Measurements from ENCODE around the gene P3H2. TPM values are rescaled to one million over a fixed set of nuclear protein-coding genes. Genes with fewer than 3 reads are reported as not detected.
A peak's percentile ranks its signal among the peaks of the same experiment; 100 is the strongest.

P3H2 gene
- total RNA-seq, 1 donor from 2014 or later = 23.5 TPM

DNA sequence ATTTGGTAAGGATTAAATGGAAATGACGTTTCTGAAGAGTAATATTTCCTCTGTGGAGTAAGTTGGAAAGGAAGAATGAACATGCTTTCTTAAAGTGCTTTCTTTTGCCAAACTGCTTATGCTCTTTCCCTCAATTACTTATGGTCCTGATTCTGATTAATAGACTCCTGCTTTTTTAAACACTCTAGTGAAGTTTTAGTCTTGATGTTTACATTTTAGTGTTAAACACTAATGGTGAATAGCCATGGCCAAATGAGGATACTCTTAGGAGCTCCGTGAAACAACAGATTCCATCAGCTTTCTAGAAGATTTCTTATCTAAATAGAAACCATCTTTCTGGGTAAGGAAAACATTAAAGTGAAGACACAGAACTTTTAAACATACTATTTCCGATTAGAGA is 117.6 kb downstream of the P3H2 start:
- no peaks in the 10 kb centered on the region for H3K27me3 Mint-ChIP-seq
- no peak for DNase-seq (ENCODE audit: extremely low spot score, unreplicated experiment)
- no peaks in the 10 kb centered on the region for H3K36me3 Mint-ChIP-seq
- H3K27ac Mint-ChIP-seq = no peak overlapping the region
- peaks cover 21% of the 10 kb centered on the region for H3K4me1 Mint-ChIP-seq (ENCODE audit: unreplicated experiment)
- TF ChIP-seq, protein P1, sequence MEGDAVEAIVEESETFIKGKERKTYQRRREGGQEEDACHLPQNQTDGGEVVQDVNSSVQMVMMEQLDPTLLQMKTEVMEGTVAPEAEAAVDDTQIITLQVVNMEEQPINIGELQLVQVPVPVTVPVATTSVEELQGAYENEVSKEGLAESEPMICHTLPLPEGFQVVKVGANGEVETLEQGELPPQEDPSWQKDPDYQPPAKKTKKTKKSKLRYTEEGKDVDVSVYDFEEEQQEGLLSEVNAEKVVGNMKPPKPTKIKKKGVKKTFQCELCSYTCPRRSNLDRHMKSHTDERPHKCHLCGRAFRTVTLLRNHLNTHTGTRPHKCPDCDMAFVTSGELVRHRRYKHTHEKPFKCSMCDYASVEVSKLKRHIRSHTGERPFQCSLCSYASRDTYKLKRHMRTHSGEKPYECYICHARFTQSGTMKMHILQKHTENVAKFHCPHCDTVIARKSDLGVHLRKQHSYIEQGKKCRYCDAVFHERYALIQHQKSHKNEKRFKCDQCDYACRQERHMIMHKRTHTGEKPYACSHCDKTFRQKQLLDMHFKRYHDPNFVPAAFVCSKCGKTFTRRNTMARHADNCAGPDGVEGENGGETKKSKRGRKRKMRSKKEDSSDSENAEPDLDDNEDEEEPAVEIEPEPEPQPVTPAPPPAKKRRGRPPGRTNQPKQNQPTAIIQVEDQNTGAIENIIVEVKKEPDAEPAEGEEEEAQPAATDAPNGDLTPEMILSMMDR (conservative IDR thresholded peaks at IDR 0.05) = no peak
- H3K4me3 Mint-ChIP-seq = no peak overlapping the region
- H3K9me3 Mint-ChIP-seq = no peaks in the 10 kb centered on the region

DNA sequence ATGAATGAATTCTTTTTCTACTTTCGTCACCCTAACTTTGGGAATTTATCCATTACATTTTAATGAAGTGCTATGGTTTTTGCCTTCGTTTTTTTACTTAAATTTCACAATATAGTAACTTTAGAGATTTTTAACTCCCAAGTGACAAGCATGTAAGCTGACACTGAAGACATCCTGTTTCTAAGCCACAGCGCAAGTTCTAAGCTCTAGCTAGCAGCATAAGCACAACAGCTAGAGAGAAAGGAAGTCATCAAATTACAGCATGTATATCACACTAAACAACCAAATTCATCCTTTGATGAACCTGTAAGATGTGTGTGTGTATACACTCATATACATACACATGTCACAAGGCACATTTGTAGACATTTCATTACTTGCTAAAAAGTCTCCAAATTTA is 119.3 kb downstream of the P3H2 start:
- Mint-ChIP-seq H3K27me3 (no peaks in the 10 kb centered on the region), H3K27ac (no peak overlapping the region), H3K4me1 (ENCODE audit: unreplicated experiment) (peaks cover 21% of the 10 kb centered on the region), H3K4me3 (no peak overlapping the region), H3K9me3 (no peaks in the 10 kb centered on the region), H3K36me3 (no peaks in the 10 kb centered on the region)
- TF ChIP-seq, protein P1 (conservative IDR thresholded peaks at IDR 0.05) = no peak
- DNase-seq (ENCODE audit: extremely low spot score, unreplicated experiment) = no peak

DNA sequence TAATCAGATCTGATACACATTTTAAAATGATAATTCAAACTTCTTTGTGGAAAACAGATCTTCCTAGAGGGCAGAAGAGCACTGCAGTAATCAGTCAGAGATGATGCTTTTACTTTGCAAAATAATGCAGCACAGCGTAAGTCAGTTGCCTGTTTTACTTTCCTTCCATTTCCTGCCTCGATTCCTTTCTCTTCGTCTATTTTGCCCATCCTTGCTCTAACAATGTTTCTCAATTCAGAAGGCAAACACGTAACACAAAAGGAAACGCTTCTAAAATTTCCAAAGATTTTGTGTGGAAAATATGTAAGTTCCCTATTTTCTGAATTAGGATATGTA is 119.9 kb downstream of the P3H2 start:
- Mint-ChIP-seq H3K27ac (no peak overlapping the region), H3K4me1 (ENCODE audit: unreplicated experiment) (peaks cover 21% of the 10 kb centered on the region), H3K4me3 (peak overlapping the region; percentile 13), H3K27me3 (no peaks in the 10 kb centered on the region), H3K9me3 (no peaks in the 10 kb centered on the region), H3K36me3 (no peaks in the 10 kb centered on the region)
- TF ChIP-seq, protein P1 (conservative IDR thresholded peaks at IDR 0.05) = no peak
- no peak for DNase-seq (ENCODE audit: extremely low spot score, unreplicated experiment)

DNA sequence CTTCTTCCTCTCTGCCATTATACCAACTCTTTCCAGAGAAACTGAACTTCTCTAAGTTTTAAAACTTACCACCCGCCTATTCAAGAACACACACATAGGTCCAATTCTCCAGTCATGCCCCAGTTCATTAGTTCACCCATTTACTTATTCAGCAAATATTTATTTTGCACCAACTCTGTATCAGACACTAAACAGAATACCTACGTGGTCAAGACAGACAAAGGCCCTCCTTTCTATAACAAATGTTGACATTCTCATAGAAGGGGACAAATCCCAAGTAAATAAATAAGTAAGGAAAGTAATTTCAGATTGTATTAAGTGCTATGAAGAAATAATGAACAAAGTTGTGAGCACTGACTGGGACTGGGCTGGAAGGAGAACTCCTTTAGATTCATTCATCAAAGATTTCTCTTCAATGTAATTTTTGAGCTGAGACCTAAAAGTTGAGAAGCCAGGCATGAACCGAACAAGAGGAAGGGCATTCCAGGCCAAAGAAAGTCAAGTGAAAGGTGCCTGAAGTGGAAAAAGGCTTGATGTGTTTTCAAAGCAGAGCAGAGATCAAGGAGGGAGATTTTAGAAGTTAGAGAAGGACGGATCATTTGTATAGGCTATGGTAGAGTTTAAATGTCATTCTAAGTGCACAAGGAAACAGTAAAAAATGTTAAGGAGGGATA is 120.4 kb downstream of the P3H2 start:
- Mint-ChIP-seq H3K27me3 (no peaks in the 10 kb centered on the region), H3K9me3 (no peaks in the 10 kb centered on the region), H3K36me3 (no peaks in the 10 kb centered on the region), H3K27ac (no peak overlapping the region), H3K4me3 (peak overlapping the region; percentile 1), H3K4me1 (ENCODE audit: unreplicated experiment) (peaks cover 21% of the 10 kb centered on the region)
- DNase-seq (ENCODE audit: extremely low spot score, unreplicated experiment) = no peak
- TF ChIP-seq, protein P1 (conservative IDR thresholded peaks at IDR 0.05) = no peak

DNA sequence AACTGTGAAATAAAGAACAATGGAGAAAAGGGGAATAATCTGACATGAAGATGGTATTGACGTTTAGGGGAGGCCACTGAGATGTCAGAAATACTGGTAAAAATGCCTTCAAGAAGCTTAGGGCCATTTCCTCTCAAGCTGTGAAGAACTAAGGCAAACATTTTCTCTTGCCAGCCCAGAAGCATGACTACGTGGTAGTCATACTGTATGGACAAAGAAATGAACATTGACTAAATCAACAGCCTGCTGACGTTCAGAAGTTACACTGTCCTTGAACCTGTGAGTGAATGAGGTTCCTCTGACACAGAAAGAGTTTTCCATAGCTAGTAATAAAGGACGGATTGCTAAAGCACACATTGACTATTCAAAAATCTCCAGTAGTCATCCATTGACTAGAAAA is 121.0 kb downstream of the P3H2 start:
- Mint-ChIP-seq H3K36me3 (no peaks in the 10 kb centered on the region), H3K27ac (no peak overlapping the region), H3K27me3 (no peaks in the 10 kb centered on the region), H3K9me3 (no peaks in the 10 kb centered on the region), H3K4me1 (ENCODE audit: unreplicated experiment) (peaks cover 21% of the 10 kb centered on the region), H3K4me3 (no peak overlapping the region)
- no peak for DNase-seq (ENCODE audit: extremely low spot score, unreplicated experiment)
- TF ChIP-seq, protein P1 (conservative IDR thresholded peaks at IDR 0.05) = no peak

DNA sequence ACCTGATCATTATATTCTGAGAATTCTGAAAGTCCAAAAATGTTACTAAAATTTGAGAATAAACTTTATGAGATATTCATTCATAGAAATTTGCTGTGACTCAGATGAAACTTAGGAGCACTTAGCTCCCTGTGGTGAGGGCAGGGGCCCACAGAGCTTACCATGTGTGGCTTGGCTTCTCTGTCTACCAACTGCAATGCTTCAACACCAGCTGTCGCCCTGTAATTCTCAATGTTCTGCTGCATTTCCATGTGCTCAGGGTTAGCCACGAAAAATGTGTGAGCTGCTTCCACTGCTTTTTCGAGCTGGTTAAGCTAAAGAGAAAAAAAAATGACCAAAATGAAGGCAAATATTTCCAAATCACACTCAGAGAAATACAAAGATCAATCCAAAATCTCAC is 125.6 kb downstream of the P3H2 start:
- TF ChIP-seq, protein P1 (conservative IDR thresholded peaks at IDR 0.05) = no peak
- Mint-ChIP-seq H3K27ac (no peak overlapping the region), H3K9me3 (no peaks in the 10 kb centered on the region), H3K4me1 (ENCODE audit: unreplicated experiment) (peaks cover 3% of the 10 kb centered on the region), H3K36me3 (no peaks in the 10 kb centered on the region), H3K4me3 (no peak overlapping the region), H3K27me3 (no peaks in the 10 kb centered on the region)
- DNase-seq (ENCODE audit: extremely low spot score, unreplicated experiment) = no peak
